Calu3 (cell line): ENCODE results near the gene BARHL1. TPM values are rescaled to one million over a fixed set of nuclear protein-coding genes. Genes with fewer than 3 reads are reported as not detected.
A peak's percentile ranks its signal among the peaks of the same experiment; 100 is the strongest.

Experiments used
- BruUV-seq: library from RNA; stranded (reverse); fragments of 400-500 nt; replicated peaks from 2 replicates; lab custom pipeline; 2021; lab: Mats Ljungman, UMichigan
- CTCF ChIA-PET: fragments of 300-600 bp; sonication (Branson Sonifier 250); formaldehyde crosslinking; loops from one replicate; lab custom pipeline; 2022; ENCODE audit warnings: antibody characterized with exemption; lab: Charles Lee
- DNase-seq: peaks from one replicate; pipeline ENCODE4 v3.0.0; 2022
- H3K27ac Mint-ChIP-seq: one replicate; pipeline ENCODE4 v1.8.0; 2022; ENCODE audit warnings: mixed read lengths; ENCODE audit not compliant: unreplicated experiment
- H3K27me3 Mint-ChIP-seq: one replicate; pipeline ENCODE4 v1.8.0; 2022; ENCODE audit warnings: mixed read lengths; ENCODE audit not compliant: unreplicated experiment
- H3K36me3 Mint-ChIP-seq: one replicate; pipeline ENCODE4 v1.8.0; 2022; ENCODE audit warnings: mild to moderate bottlenecking, moderate library complexity, mixed read lengths; ENCODE audit not compliant: insufficient read depth, unreplicated experiment
- H3K4me1 Mint-ChIP-seq: one replicate; pipeline ENCODE4 v1.8.0; 2022; ENCODE audit warnings: mild to moderate bottlenecking, low read depth, mixed read lengths; ENCODE audit not compliant: unreplicated experiment
- H3K4me3 Mint-ChIP-seq: one replicate; pipeline ENCODE4 v1.8.0; 2022; ENCODE audit warnings: mild to moderate bottlenecking, low read depth, moderate library complexity, mixed read lengths; ENCODE audit not compliant: unreplicated experiment
- H3K9me3 Mint-ChIP-seq: one replicate; pipeline ENCODE4 v1.8.0; 2022; ENCODE audit warnings: low read depth, mixed read lengths; ENCODE audit not compliant: unreplicated experiment
- CTCF ChIP-seq: fragments of 200-600 bp; IDR thresholded peaks from one replicate; pipeline ENCODE4 v1.8.0; 2022; ENCODE audit warnings: antibody characterized with exemption; ENCODE audit not compliant: unreplicated experiment
- intact Hi-C: fragments of 100-400 bp; cut with micrococcal nuclease; formaldehyde crosslinking; loops from one replicate; pipeline ENCODE4 v1.10.0; 2022; ENCODE audit not compliant: unreplicated experiment
- total RNA-seq: library from RNA; stranded (reverse); gene quantifications from 2 replicates; pipeline ENCODE4 v1.2.3, GENCODE V29; 2022

The BARHL1 gene
- total RNA-seq, 1 experiment from 2014 or later: not detected

GRCh38 chr9:132547052-132547431, 35.4 kb upstream of the BARHL1 start:
- CTCF ChIA-PET: no interaction called here
- BruUV-seq: no TSS peak
- no peaks in the 10 kb centered on the region for H3K9me3 Mint-ChIP-seq

GRCh38 chr9:132547436-132547835, 35.0 kb upstream of the BARHL1 start:
- intact Hi-C loops: no loop called here
- BruUV-seq: no TSS peak
- Mint-ChIP-seq H3K4me3 (no peak overlapping the region), H3K27me3 (no peaks in the 10 kb centered on the region), H3K27ac (peak overlapping the region; percentile 91), H3K36me3 (peaks cover 13% of the 10 kb centered on the region), H3K4me1 (peaks cover 37% of the 10 kb centered on the region), H3K9me3 (no peaks in the 10 kb centered on the region)
- no peak for DNase-seq
- CTCF ChIA-PET: interaction anchor here (0.6 kb wide), 1 partner anchor 556 kb away, joined by 3 read pairs; no protein-coding TSS in a partner anchor
- TF ChIP-seq CTCF: no peak

More at GRCh38 chr9:132547052-132547431, 35.4 kb upstream of the BARHL1 start:
- peaks cover 37% of the 10 kb centered on the region for H3K4me1 Mint-ChIP-seq
- no peak for TF ChIP-seq CTCF
- intact Hi-C loops: no loop called here
- H3K27ac Mint-ChIP-seq: peak overlapping the region; percentile 91
- H3K27me3 Mint-ChIP-seq: no peaks in the 10 kb centered on the region
- DNase-seq: no peak
- peaks cover 13% of the 10 kb centered on the region for H3K36me3 Mint-ChIP-seq
- H3K4me3 Mint-ChIP-seq: peak overlapping the region; percentile 24

DNA sequence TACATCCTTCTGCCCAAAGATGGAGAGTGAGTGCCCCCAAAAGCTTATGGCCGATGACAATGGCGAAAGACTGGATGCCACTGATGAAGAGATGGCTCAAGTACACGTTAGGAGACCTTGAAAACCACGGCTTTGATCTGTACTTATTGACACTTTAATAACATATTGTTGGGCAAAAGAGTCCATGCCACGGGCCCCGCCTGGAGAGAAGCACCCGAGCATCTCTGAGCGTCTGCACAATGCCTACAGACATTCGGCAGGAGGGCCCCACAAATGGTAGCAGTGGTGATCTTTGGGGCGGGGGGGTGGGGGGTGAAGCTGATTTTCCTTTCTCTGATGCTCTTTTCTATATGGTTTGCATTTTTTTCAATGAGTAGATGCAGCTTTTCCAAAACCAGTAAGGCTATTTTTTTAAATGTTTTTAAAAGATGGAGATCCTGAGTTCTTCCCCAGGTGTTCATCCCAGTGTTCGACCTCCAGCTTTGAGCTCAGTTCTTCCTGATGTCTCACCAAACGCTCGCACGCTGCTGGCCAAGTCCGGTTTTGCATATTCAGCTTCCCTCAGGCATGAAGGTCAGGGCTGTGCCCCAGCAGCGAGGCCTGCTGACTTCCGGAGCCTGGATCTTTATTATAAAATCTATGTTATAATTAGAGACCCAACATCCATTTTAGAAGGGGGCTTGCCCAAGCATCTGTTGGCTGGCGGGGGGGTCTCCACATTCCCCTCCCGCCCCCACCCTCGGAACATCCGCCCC, 34.3 kb upstream of the BARHL1 start:
- CTCF ChIA-PET: interaction anchor here (0.6 to 2.0 kb wide), 2 partner anchors 10 to 557 kb away, joined by 3 to 17 read pairs; no protein-coding TSS in a partner anchor
- H3K4me1 Mint-ChIP-seq: peaks cover 37% of the 10 kb centered on the region
- BruUV-seq: no TSS peak
- peak overlapping the region; percentile 91 for H3K27ac Mint-ChIP-seq
- H3K36me3 Mint-ChIP-seq: peaks cover 13% of the 10 kb centered on the region
- H3K4me3 Mint-ChIP-seq: no peak overlapping the region
- no peaks in the 10 kb centered on the region for H3K27me3 Mint-ChIP-seq
- intact Hi-C loops: no loop called here
- DNase-seq: peak; percentile 48
- TF ChIP-seq CTCF: no peak
- no peaks in the 10 kb centered on the region for H3K9me3 Mint-ChIP-seq

DNA sequence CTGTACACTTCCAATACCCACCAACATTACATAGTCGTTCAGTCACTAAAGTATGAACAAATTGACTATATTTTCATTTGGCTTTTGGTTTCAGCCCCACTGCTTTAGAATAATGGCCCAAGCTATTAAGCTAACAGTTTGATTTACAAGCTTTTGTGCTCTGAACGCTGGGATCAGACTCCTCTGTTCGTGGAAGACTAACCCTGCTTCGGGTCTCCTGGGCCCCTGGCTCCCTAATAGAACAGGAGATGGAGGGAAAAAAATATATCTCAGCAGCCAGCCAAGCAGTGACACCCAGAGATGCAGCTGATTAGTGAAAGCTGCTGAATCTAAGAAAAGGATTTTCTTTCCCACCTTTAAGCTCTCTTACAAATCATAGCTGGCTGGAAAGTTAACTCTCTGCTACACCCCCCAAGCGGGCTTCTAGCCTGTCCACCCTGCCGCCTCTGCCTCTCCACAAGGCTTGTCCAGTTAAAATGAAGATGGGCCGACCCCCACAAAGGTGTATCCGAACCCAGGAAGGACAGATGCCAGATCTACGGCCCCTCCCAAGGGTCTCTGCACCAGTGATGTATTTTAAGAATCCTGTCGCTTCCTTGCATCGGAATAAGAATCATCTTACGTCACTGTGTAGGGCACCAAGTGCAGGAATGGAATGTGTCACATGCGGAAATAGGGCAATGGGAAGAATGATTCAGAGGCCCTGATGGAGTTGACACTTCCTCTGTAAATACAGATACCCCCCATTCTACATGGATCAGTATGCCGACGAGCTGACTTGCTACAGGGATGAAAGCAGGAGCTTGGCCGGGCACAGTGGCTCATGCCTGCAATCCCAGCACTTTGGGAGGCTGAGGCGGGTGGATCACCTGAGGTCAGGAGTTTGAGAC, 33.4 kb upstream of the BARHL1 start:
- CTCF ChIA-PET: interaction anchor here (0.5 to 2.0 kb wide), 4 partner anchors 11 to 274 kb away, joined by 3 to 17 read pairs (median 4); no protein-coding TSS in a partner anchor
- peak overlapping the region; percentile 40 for H3K4me3 Mint-ChIP-seq
- peaks cover 13% of the 10 kb centered on the region for H3K36me3 Mint-ChIP-seq
- no peak for TF ChIP-seq CTCF
- H3K9me3 Mint-ChIP-seq: no peaks in the 10 kb centered on the region
- peak overlapping the region; percentile 91 for H3K27ac Mint-ChIP-seq
- H3K27me3 Mint-ChIP-seq: no peaks in the 10 kb centered on the region
- intact Hi-C loops: loop anchor here (1.0 kb wide), 1 partner anchor 11 kb away; no protein-coding TSS in a partner anchor
- BruUV-seq: TSS peak; percentile 96
- H3K4me1 Mint-ChIP-seq: peaks cover 37% of the 10 kb centered on the region
- peak; percentile 70 for DNase-seq
